AG20443 (cell line): ENCODE results near the gene TRAF4.
"Not testable (repeated sequence)": the region's sequence is repeated elsewhere in the genome, so short reads cannot be mapped to it uniquely, and the experiment has no call there.

Source experiments
- DNase-seq: peaks from one replicate; pipeline ENCODE4 v3.0.0; 2012; ENCODE audit warnings: low spot score, mixed read lengths

Gene TRAF4

DNA sequence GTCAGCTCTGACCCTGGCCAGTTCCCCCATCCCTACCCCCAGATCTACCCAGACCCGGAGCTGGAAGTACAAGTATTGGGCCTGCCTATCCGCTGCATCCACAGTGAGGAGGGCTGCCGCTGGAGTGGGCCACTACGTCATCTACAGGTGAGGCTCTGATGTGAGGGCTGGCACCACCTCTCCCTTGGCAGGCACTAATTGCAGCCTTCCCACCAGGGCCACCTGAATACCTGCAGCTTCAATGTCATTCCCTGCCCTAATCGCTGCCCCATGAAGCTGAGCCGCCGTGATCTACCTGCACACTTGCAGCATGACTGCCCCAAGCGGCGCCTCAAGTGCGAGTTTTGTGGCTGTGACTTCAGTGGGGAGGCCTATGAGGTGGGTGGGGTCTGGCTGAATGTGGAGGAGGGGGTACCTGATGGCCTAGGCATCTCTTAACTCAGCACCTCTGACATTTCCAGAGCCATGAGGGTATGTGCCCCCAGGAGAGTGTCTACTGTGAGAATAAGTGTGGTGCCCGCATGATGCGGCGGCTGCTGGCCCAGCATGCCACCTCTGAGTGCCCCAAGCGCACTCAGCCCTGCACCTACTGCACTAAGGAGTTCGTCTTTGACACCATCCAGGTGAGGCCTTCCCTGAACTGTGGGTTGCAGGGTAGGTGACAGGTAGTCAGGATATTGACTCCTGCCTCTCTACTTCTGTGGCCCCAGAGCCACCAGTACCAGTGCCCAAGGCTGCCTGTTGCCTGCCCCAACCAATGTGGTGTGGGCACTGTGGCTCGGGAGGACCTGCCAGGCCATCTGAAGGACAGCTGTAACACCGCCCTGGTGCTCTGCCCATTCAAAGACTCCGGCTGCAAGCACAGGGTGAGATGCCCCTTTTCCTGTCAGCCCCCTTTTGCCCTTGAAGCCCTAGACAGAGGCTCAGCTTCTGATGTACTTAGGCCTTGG is 4.3 kb downstream of the TRAF4 start:
- no peak for DNase-seq

DNA sequence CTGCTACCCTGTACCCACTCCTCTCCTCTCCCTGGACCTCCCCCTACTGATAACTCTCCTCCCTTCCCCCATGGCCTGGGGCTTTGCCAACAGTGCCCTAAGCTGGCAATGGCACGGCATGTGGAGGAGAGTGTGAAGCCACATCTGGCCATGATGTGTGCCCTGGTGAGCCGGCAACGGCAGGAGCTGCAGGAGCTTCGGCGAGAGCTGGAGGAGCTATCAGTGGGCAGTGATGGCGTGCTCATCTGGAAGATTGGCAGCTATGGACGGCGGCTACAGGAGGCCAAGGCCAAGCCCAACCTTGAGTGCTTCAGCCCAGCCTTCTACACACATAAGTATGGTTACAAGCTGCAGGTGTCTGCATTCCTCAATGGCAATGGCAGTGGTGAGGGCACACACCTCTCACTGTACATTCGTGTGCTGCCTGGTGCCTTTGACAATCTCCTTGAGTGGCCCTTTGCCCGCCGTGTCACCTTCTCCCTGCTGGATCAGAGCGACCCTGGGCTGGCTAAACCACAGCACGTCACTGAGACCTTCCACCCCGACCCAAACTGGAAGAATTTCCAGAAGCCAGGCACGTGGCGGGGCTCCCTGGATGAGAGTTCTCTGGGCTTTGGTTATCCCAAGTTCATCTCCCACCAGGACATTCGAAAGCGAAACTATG is 5.2 kb downstream of the TRAF4 start:
- no peak for DNase-seq

DNA sequence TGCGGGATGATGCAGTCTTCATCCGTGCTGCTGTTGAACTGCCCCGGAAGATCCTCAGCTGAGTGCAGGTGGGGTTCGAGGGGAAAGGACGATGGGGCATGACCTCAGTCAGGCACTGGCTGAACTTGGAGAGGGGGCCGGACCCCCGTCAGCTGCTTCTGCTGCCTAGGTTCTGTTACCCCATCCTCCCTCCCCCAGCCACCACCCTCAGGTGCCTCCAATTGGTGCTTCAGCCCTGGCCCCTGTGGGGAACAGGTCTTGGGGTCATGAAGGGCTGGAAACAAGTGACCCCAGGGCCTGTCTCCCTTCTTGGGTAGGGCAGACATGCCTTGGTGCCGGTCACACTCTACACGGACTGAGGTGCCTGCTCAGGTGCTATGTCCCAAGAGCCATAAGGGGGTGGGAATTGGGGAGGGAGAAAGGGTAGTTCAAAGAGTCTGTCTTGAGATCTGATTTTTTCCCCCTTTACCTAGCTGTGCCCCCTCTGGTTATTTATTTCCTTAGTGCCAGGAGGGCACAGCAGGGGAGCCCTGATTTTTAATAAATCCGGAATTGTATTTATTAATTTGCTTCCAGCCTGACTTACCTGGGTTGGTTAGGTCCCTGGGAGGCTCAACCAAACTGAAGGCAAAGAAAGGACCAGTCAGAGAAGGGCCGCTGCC is 5.8 kb downstream of the TRAF4 start:
- no peak for DNase-seq

- peak; percentile 89 for DNase-seq
These were observed 6.6 kb downstream of the TRAF4 start for GRCh38 chr17:28750178-28751047.

GRCh38 chr17:28751600-28752366 is 8.0 kb downstream of the TRAF4 start:
- no peak for DNase-seq

- DNase-seq, result peak; percentile 38
These were observed 11.7 kb downstream of the TRAF4 start for GRCh38 chr17:28755486-28755885.

- DNase-seq, result no peak
These were observed 12.4 kb downstream of the TRAF4 start for GRCh38 chr17:28756049-28756804.

- no peak for DNase-seq
These were observed 14.8 kb downstream of the TRAF4 start for GRCh38 chr17:28758411-28759121.

DNA sequence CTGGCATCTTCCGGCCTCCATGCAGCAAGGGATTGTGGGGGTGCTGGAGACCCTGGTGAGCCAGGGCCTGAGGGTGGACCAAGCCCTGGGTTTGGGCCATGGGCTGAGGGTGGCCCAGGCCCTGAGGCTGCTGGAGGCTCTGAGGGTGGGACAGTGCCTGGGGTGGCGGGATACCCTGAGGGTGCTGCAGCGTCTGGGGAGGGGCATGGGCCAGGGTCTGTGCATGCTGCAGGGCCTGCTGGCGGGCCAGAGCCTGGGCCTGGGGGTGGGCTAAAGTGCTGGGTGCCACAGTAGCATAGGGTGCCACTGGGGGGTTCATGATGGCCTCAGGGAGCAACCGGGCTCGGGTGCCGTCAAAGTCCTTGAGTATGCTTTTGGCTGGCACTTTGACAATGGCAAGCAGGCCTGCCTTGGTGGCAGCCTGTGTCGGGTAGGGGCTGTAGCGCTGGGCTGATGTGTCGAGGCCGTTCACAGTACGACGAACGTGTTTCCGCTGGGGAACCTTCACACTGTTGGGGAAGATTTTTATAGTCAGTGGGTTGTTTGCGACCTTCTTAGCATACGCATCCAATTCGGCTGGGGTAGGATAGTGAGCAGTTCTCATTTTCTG is 15.6 kb downstream of the TRAF4 start:
- no peak for DNase-seq

- DNase-seq, result peak; percentile 61
These were observed 17.1 kb downstream of the TRAF4 start for GRCh38 chr17:28760601-28761562.

- no peak for DNase-seq
These were observed 19.5 kb downstream of the TRAF4 start for GRCh38 chr17:28763137-28763799.

DNA sequence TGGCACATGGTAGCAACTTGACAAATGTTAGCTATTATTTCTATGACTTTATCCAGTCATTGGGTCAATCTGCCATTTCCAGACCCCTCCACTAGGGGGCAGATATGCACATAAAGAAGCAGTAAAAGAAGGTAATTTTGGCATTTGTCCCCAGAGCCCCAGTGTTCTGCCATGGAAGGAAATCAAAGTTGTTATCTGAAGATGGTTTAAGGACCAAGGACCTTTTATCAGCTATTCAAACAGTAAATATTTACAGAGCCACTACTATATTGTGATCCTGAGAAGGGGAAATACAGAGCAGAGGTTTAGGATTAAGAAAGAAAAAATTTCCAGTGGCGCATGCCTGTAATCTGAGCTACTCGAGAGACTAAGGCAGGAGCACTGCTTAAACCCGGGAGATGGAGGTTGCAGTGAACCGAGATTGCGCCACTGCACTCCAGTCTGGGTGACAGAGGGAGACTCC is 20.0 kb downstream of the TRAF4 start:
- peak; percentile 71 for DNase-seq

DNA sequence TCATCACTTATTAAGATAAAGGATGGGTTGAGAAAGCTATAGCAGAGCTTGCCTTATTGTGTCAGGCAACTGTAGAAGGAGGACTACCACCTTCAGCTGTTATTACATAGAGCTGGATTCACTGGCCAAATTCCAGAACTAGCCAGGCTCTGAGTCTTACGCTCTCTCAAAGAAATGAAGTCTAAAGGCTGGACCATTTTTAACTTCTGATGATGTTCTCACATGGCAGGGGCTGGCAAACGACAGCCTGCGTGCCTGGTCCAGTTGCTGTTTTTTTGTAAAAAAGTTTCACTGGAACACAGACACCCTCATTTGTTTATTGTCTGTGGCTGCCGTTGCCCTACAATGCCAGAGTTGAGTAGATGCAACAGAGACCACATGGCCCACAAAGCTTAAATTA is 21.2 kb downstream of the TRAF4 start:
- DNase-seq, result no peak

GRCh38 chr17:28773736-28774135 is 29.9 kb downstream of the TRAF4 start:
- DNase-seq, result no peak

DNA sequence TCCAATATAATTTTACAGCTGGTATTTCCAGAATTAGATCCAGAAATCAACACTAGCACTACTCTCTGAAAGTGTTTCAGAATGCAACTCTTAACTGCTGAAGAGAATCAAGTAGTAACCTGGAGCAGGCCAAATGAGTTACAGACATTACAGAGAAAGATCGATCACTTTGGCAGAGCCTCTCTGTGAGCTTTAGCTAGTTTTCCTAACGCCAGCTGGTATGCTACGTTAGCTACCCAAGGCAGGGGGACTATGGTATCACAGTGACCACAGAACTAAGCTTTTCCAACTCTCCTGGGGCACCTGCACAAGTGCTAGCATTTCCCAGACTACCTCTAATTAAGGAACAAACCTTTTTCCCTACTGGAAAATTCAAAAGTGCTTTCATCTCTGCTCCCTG is 30.4 kb downstream of the TRAF4 start:
- no peak for DNase-seq

DNA sequence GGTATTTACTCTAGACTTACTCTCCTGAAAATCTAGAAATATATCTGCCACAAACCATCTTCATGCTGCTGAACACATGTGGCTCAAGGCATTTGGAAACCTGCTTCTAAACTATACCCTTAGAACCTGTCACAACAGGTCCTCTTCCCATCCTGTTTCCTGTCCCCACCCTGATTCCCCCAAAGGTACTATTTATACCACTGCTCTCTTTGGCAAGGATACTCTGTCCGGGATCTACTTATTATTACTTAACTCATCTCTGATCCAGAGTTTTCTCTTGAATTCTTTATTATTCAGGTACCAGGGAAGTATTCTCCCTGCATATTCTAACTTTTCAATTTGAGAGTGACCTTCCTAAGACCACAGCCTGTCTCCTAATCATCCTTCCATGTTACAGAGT is 33.4 kb downstream of the TRAF4 start:
- DNase-seq, result no peak

DNA sequence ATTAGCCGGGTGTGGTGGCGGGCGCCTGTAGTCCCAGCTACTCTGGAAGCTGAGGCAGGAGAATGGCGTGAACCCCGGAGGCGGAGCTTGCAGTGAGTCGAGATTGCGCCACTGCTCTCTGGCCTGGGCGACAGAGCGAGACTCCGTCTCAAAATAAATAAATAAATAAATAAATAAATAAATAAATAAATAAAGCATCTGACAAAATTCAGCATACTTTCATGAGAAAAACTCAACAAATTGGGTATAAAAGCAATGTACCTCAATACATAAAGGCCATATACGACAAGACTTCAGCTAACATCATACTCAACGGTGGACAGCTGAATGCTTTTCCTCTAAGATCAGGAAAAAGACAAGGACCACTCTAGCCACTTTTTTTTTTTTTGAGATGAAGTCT is 35.8 kb downstream of the TRAF4 start:
- DNase-seq, result not testable (repeated sequence)
